ENCODE data around the gene SZT2. TPM values are rescaled to one million over a fixed set of nuclear protein-coding genes. Genes with fewer than 3 reads are reported as not detected.

The SZT2 gene
- total and polyA plus RNA-seq, 8 donors: 18.5 to 54.9 (median 24.6) TPM

- no peaks in the 10 kb centered on the region for H3K9me3 ChIP-seq
- H3K27ac ChIP-seq: no peak overlapping the region
- H3K4me1 ChIP-seq: no peaks in the 10 kb centered on the region
- no peak for TF ChIP-seq CTCF (IDR thresholded peaks at IDR 0.05)
- ATAC-seq (no peak), DNase-seq (peak in 1 of 6 donors; percentile 19), FAIRE-seq (no peak)
- no peak overlapping the region for H3K4me3 ChIP-seq
- 92 to 95% methylated on average over 5 of the region's 5 CpGs for WGBS, 2 donors
- intact Hi-C loops (cut with DNase I): no loop called here
- H3K27me3 ChIP-seq: no peaks in the 10 kb centered on the region
- peaks cover 7 to 87% (median 56%) of the 10 kb centered on the region in 3 donors for H3K36me3 ChIP-seq
These were observed 41.1 kb downstream of the SZT2 start for GRCh38 chr1:43430831-43431230.

GRCh38 chr1:43431676-43432075 lies 42.0 kb downstream of the SZT2 start:
- Histone ChIP-seq H3K4me1 (no peaks in the 10 kb centered on the region), H3K36me3 (peaks cover 7 to 79% (median 50%) of the 10 kb centered on the region in 3 donors), H3K27ac (no peak overlapping the region), H3K27me3 (no peaks in the 10 kb centered on the region), H3K9me3 (no peaks in the 10 kb centered on the region), H3K4me3 (no peak overlapping the region)
- no peak for TF ChIP-seq CTCF (IDR thresholded peaks at IDR 0.05)
- DNase-seq (peak in 1 of 6 donors; percentile 11), ATAC-seq (no peak), FAIRE-seq (no peak)
- intact Hi-C loops (cut with DNase I): no loop called here
- 95 to 96% methylated on average over 9 of the region's 9 CpGs for WGBS, 2 donors

GRCh38 chr1:43432171-43432860 lies 42.6 kb downstream of the SZT2 start:
- ATAC-seq (no peak), DNase-seq (peak in 1 of 6 donors; percentile 39), FAIRE-seq (no peak)
- intact Hi-C loops (cut with DNase I): no loop called here
- no peak for TF ChIP-seq CTCF (IDR thresholded peaks at IDR 0.05)
- WGBS, 2 donors: 95% methylated on average over 9 of the region's 9 CpGs
- no peak overlapping the region for H3K4me3 ChIP-seq
- H3K4me1 ChIP-seq: no peaks in the 10 kb centered on the region
- H3K9me3 ChIP-seq: no peaks in the 10 kb centered on the region
- peaks cover 7 to 73% (median 48%) of the 10 kb centered on the region in 3 donors for H3K36me3 ChIP-seq
- no peak overlapping the region for H3K27ac ChIP-seq
- no peaks in the 10 kb centered on the region for H3K27me3 ChIP-seq

- peak in 1 of 6 donors; percentile 32 for DNase-seq
- ATAC-seq: no peak
- H3K36me3 ChIP-seq: peaks cover 4 to 68% (median 42%) of the 10 kb centered on the region in 3 donors
- TF ChIP-seq CTCF (IDR thresholded peaks at IDR 0.05): no peak
- FAIRE-seq: no peak
- H3K4me1 ChIP-seq: no peaks in the 10 kb centered on the region
- no peak overlapping the region for H3K27ac ChIP-seq
- no peaks in the 10 kb centered on the region for H3K9me3 ChIP-seq
- WGBS, 2 donors: 92 to 94% methylated on average over 5 of the region's 5 CpGs
- H3K4me3 ChIP-seq: no peak overlapping the region
- H3K27me3 ChIP-seq: no peaks in the 10 kb centered on the region
- intact Hi-C loops (cut with DNase I): no loop called here
These were observed 43.2 kb downstream of the SZT2 start for GRCh38 chr1:43432907-43433306.

- Histone ChIP-seq H3K4me1 (no peaks in the 10 kb centered on the region), H3K9me3 (no peaks in the 10 kb centered on the region), H3K27ac (no peak overlapping the region), H3K4me3 (no peak overlapping the region), H3K36me3 (peaks cover 3 to 60% (median 37%) of the 10 kb centered on the region in 3 donors), H3K27me3 (no peaks in the 10 kb centered on the region)
- WGBS, 2 donors: 88 to 90% methylated on average over 7 of the region's 7 CpGs
- peak in 2 of 6 donors; percentile 13 to 25 for DNase-seq
- no peak for TF ChIP-seq CTCF (IDR thresholded peaks at IDR 0.05)
- no peak for FAIRE-seq
- intact Hi-C loops (cut with DNase I): no loop called here
- ATAC-seq: no peak
These were observed 44.6 kb downstream of the SZT2 start for GRCh38 chr1:43434256-43434655.

All from pancreas (tissue), 10 donors.